Mucosa of gallbladder (tissue), 1 donor: Measurements from ENCODE around the gene TAF8. TPM values are rescaled to one million over a fixed set of nuclear protein-coding genes. Genes with fewer than 3 reads are reported as not detected.

ENCODE experiments used
- DNase-seq: peaks from one replicate; pipeline ENCODE4 v3.0.0-alpha.2; 2020; ENCODE audit warnings: low spot score
- total RNA-seq: library from RNA; stranded (reverse); gene quantifications from one replicate; pipeline ENCODE4 v1.2.1, GENCODE V29; 2021
- donor health status: DM: no; HTN: no; CAD: no.

Gene TAF8
- total RNA-seq, 1 donor from 2014 or later = 26.3 TPM

GRCh38 chr6:42051268-42051653, 937 bp downstream of the TAF8 start:
- DNase-seq = no peak

- no peak for DNase-seq
Measured at GRCh38 chr6:42053601-42054000, 3.3 kb downstream of the TAF8 start.

- no peak for DNase-seq
Measured at GRCh38 chr6:42059743-42060142, 9.4 kb downstream of the TAF8 start.

- no peak for DNase-seq
Measured at GRCh38 chr6:42066156-42066675, 15.9 kb downstream of the TAF8 start.

- DNase-seq = no peak
Measured at GRCh38 chr6:42068173-42068572, 17.8 kb downstream of the TAF8 start.

- DNase-seq = no peak
Measured at GRCh38 chr6:42068872-42069522, 18.7 kb downstream of the TAF8 start.

- no peak for DNase-seq
Measured at GRCh38 chr6:42071881-42072583, 21.7 kb downstream of the TAF8 start.

- no peak for DNase-seq
Measured at GRCh38 chr6:42073287-42073686, 23.0 kb downstream of the TAF8 start.

- DNase-seq = peak; percentile 75
Measured at GRCh38 chr6:42075159-42075838, 25.0 kb downstream of the TAF8 start.

- DNase-seq = no peak
Measured at GRCh38 chr6:42078386-42078785, 28.1 kb downstream of the TAF8 start.

- DNase-seq = no peak
Measured at GRCh38 chr6:42079941-42080464, 29.7 kb downstream of the TAF8 start.

- DNase-seq = no peak
Measured at GRCh38 chr6:42083530-42083929, 33.2 kb downstream of the TAF8 start.

GRCh38 chr6:42084889-42085288, 34.6 kb downstream of the TAF8 start:
- no peak for DNase-seq

- DNase-seq = no peak
Measured at GRCh38 chr6:42086046-42087035, 36.0 kb downstream of the TAF8 start.

- DNase-seq = peak; percentile 70
Measured at GRCh38 chr6:42088101-42088591, 37.8 kb downstream of the TAF8 start.

- no peak for DNase-seq
Measured at GRCh38 chr6:42090819-42091717, 40.7 kb downstream of the TAF8 start.

GRCh38 chr6:42091718-42092023, 41.3 kb downstream of the TAF8 start:
- no peak for DNase-seq

GRCh38 chr6:42093582-42094329, 43.4 kb downstream of the TAF8 start:
- DNase-seq = no peak

- no peak for DNase-seq
Measured at GRCh38 chr6:42095094-42095493, 44.8 kb downstream of the TAF8 start.
